HUDEP-2 (cell line): Measurements from ENCODE around the gene KCNMB2.

ENCODE experiments used
- DNase-seq, 76 experiments: peaks; one replicate each; lab custom pipeline; 2025; ENCODE audit not compliant: unreplicated experiment in 76 of 76; lab: John Stamatoyannopoulos, UW

The KCNMB2 gene

DNA sequence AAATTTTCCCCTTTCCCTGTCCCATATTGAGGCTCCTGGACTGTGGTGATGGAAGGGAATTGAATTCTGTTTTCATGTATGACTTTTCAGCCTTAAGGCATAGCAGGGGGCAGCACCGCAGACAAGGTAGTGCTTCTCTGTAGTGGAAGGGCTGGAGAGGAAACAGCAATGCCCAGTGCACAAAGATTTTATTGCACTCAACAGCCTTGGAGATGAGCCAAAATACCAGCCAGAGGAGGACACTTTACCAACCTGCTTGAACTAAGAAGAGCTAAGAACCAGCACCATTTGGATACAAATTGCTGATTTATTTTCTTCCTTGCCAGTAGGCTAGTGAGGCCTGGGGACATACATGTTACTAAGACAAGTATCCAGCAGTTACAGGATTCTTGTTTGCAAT, 98.7 kb downstream of the KCNMB2 start:
- DNase-seq, result no peak

GRCh38 chr3:178637802-178638201, 101.6 kb downstream of the KCNMB2 start:
- DNase-seq, result no peak

- DNase-seq, result no peak
Measured at GRCh38 chr3:178645503-178645902, 109.3 kb downstream of the KCNMB2 start.

- DNase-seq, result no peak
Measured at GRCh38 chr3:178646186-178646862, 110.1 kb downstream of the KCNMB2 start.

DNA sequence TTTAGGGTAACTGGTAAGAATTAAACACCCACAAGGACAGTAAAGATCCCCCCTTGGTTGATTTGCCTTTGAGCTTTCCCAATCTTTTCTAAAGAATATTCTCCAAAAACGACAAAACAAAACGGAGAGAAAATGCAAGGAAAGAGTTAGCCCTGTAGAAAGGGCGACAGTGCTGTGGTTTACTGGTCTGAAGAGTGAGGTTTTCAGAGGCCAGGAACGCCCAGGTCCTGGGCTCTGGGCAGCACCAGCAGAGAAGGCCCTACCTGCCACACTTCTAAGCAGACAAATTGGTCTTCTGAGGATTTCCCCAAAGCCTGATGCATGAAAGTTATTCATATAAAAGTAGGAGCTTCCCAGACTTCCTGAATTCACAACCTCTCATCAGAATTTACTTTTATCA, 119.3 kb downstream of the KCNMB2 start:
- no peak for DNase-seq

DNA sequence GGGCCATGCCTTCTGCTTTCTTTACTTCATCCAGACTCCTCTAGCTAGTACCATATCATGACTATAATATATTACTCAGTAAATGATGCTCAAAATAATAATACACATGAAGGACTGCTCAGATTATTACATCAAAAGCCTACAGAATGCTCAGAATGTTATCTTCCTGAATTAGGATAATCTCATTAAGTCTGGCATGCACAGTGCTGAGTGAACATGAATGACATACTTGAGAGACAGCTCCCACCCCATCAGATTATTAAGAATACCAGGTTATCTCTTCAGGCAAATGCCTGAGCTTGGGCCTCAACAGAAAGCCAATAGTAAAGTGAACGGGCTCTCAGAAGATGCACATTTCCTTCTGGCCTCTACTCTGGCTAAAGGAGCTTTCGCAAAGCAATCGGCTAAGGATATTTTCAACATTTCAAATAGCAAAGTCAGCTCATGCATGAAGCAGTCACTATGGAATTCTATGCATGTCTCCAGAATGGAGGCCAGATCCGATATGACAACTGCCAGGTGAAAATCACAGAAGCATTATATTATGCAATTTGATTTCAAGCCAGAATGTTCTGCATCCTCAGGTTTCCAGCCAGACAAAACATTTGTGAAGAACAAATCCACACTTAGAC, 122.6 kb downstream of the KCNMB2 start:
- DNase-seq, result no peak

GRCh38 chr3:178663201-178663934, 127.1 kb downstream of the KCNMB2 start:
- no peak for DNase-seq

- no peak for DNase-seq
Measured at GRCh38 chr3:178665747-178666146, 129.5 kb downstream of the KCNMB2 start.

DNA sequence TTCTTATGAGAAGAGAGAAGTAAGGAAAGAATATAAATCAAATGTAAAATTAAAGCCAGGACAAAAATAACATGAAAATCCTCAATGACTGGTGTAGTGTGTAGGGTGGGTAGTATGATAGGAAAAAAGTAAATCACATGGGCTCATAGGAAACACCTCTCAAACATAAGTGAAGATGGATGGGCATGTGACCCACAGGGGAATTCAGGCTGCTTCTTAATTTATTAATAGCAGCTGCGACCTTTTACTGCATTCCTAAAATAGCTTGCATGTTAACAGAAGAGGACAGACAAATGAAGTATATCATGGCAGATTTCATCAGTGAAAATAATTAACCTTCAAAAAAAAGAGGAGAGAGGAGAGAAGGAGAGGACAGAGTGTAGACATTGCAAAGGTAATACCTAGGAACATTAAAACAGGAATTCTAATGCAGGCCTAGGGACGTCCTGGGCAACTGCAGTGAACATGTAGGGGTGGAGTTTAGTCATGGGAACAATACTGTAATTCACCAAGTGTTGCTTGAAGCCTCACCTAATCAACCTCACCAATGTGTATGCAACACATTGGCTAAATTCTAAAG, 132.9 kb downstream of the KCNMB2 start:
- no peak for DNase-seq

GRCh38 chr3:178669758-178670157, 133.5 kb downstream of the KCNMB2 start:
- DNase-seq, result no peak

DNA sequence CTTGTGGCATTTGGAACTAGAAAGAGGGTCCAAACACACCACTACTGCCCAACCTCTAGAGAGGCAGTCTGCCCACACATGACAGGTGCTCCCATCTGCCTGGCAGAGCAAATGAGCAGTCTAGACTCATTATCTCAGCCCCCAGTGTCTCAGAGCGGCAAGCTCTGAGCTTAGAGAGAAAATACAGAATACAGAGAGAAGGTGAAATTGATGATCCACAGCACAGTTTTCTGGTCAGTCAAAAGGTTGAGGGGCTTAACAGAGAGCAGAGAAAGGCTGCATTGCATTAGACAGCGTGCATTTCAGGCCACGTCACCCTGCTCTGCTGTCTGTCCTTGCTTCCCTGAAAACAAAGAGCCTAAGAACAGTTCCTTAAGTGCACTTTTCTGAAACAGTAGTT, 135.1 kb downstream of the KCNMB2 start:
- DNase-seq, result no peak

DNA sequence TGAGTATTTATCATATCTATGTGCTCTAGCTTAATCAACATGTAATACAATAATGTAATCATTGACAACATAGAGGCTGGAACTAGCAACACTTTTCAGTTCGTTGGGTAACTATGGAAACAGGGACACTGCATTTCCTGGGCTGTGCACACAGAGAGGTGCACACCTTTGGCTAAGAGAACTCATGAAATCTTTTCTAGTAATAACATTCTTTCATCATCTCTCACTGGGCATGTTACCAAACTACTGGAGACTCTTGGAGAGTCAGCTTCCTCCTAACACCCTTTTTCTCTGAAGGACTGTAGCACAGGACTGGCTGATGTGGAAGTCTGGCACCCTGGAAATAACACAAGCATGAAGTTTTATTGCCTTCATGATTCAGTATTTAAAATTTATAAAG, 135.6 kb downstream of the KCNMB2 start:
- no peak for DNase-seq

- no peak for DNase-seq
Measured at GRCh38 chr3:178672275-178672674, 136.0 kb downstream of the KCNMB2 start.

GRCh38 chr3:178673529-178673928, 137.3 kb downstream of the KCNMB2 start:
- DNase-seq, result no peak

- DNase-seq, result no peak
Measured at GRCh38 chr3:178676077-178676476, 139.8 kb downstream of the KCNMB2 start.

DNA sequence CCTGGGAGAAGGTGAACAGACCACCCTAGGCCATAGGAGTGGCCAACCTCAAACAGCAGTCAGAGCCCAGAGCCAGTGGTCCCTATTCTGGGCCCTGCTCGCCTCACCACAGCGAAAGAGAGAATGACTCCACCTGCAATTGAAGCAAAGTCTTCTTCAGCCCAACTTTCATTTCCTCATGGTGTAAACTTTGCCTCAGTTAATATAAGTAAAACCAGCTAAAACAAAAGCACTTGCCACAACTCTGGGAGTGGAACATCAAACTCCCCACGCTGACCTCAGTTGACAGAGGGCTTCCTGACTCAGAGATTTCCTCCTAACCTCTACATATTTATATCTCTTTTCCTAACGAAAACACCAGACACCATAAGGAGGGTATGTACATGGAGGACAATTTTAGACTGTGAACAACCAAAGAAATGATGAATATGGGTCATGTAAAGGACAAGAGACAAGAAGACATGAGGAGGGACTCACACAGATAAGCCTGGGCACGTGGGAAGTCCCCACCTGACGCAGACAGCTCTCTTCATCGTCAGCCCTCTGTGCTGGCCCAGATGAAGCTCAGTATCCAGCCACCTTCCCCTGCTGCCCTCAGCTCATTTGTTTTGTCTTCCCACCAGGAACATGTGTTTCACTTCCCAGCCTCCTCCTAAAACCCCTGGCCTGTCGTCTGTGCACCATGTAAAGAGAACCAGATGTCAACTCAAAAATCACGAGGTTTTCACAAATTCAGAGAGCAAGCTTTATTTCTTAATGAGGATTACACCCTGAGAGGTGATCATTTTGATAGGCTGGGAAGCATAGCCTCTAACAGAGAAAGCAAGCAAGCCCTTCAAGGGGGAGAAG, 140.9 kb downstream of the KCNMB2 start:
- DNase-seq, result no peak

DNA sequence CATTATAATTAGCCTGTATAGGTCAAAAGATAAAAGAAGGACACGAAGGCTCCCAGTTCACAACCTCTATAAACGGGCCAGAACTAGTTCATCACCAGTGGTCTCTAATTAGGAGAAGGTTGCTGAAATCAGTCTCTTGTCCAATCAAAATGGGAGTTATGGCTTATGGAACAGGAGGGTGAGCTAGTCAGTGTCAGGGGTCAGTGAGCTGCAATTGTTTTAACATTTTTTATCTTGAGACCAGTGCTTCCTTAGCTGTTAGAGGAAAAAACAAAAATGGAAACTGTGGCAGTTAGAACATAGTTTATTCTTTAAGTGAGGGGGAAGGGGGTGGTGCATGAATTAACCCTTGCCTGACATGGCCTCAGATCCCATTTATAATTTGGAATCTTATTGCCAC, 141.7 kb downstream of the KCNMB2 start:
- DNase-seq, result no peak

- no peak for DNase-seq
Measured at GRCh38 chr3:178680037-178680436, 143.8 kb downstream of the KCNMB2 start.

- no peak for DNase-seq
Measured at GRCh38 chr3:178680489-178680888, 144.3 kb downstream of the KCNMB2 start.

GRCh38 chr3:178684881-178685590, 148.8 kb downstream of the KCNMB2 start:
- no peak for DNase-seq
